HG02588 (cell line): ENCODE results near the gene NOD1.
A peak's percentile ranks its signal among the peaks of the same experiment; 100 is the strongest.

Source experiments
- ATAC-seq: cut with Tn5 transposase; IDR thresholded peaks from one replicate; pipeline ENCODE4 v1.9.1; 2021; ENCODE audit warnings: mild to moderate bottlenecking, moderate library complexity; ENCODE audit not compliant: unreplicated experiment

Gene NOD1

GRCh38 chr7:30450983-30451497, 27.5 kb downstream of the NOD1 start:
- no peak for ATAC-seq

- ATAC-seq = no peak
These were observed 28.2 kb downstream of the NOD1 start for GRCh38 chr7:30450240-30450982.

GRCh38 chr7:30448461-30449189, 30.0 kb downstream of the NOD1 start:
- no peak for ATAC-seq

- no peak for ATAC-seq
These were observed 31.1 kb downstream of the NOD1 start for GRCh38 chr7:30447466-30447865.

DNA sequence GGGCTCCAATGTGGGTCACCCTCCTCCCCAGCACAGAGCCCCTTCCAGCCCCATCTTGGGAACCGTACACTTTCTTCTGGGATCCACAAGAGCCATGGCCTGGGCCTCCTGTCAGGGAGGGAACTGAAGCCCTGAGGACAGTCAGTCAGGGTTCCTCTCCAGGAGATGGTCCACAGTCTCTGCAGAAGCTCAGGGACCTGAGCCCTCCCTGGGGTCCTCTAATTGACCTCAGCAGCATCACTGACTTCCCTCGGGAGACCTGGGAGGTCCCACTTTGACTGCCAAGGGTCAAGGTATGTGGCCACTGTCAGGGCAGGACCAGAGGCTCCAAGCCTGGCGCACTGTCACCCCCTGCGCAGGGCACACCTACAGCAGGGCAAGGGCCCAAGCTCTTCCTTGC, 32.3 kb downstream of the NOD1 start:
- no peak for ATAC-seq

- peak; percentile 96 for ATAC-seq
These were observed 32.8 kb downstream of the NOD1 start for GRCh38 chr7:30445770-30446169.

DNA sequence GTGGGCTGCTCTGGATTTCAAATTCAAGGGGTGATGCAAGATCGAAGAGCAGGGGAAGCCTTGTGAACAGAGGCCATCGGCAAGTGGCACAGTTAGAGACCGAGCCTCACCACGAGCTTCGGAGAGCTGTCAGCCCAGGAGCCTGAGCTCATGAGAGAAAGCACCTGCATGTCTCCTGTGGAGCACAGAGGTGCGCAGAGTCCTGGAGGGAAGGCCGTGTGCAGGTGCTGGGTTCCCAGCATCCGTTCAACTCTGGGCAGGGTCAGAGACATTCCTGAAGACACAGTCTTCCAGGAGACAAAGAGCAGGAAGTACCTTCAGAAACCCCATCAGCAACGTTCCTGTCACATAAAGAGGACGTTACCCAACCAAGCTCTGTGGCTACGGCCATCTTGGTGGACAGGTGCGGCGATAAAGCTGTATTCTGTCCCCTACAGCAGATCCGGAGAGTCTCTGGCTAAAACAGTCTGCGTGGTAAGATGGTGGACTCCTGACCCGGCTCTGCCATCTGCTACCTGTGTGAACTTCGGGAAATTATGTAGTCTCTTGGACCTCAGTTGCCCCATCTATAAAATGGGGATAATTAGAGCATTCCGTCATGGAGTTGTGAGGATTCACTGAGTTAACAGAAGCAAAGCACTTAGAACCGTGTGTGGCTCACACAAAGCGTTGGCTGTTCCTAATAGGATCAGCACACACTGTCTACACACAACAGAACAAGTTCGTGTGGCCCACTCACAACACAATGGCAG, 40.6 kb downstream of the NOD1 start:
- no peak for ATAC-seq

- ATAC-seq = no peak
These were observed 42.1 kb downstream of the NOD1 start for GRCh38 chr7:30436518-30436917.

DNA sequence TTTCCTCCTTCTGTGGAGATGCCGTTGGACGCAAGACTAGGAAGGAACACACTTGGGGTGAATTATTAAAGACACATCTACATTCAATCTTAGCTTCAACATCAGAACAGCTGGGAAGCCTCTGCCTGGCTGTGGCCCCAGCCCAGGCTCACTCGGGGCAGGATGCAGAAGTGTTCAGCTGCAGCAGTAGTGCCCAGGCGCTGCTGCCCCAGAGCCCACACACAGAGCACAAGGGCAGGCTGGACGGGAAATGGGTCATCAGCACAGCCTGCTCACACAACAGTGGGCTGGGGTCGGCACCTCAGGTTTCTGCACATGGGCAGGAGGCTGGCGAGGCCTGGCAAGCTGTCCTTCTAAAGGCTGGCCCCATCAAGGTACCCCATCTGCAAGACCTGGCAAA, 42.5 kb downstream of the NOD1 start:
- no peak for ATAC-seq

DNA sequence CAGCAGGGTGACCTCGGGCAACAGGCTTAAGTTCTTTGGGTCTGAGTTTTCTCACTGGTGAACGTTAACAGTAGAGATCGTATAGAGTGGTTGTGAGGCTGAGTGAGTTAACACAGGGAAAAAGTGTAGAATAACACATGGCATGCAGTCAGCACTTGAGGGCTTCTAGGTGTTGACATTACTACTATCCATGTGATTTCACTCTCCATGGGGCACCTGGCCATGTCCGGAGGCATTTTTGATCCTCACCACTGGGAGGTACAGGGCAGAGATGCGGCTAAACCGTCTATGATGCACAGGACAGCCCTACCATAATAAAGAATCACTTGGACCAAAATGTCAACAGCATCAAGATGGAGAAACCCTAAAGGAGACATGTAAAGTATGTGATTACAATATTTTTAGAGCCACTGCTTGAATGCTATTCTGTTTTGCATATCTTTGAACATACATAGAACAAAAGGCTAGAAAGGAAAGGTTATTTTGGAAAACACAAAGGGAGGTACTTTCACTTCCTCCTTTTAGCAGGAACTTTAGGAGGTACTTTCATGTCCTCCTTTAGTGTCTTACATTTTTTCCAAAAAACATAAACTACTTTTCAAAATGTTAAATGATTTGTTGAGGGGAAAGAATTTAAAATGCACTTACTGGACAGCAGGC, 44.3 kb downstream of the NOD1 start:
- no peak for ATAC-seq

DNA sequence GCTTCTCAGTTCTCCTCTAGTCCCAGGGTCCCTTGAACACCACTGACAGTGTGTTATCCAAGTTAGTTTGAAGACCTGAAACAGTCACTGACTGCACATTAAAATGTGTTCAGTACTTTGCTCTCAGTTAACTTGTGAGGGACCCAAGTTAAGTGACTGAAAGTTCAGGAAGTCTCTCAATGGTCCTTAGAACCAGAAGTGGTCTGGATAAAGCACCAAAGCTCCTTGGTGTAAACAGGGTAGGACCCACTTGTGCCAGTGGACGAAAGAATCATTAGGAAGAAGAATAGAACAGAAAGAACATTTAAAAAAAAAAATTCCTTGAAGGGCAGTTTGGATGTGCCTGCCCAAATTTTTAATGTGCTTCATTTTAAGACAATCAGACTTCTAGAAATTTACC, 45.1 kb downstream of the NOD1 start:
- no peak for ATAC-seq

GRCh38 chr7:30433082-30433481, 45.5 kb downstream of the NOD1 start:
- no peak for ATAC-seq

DNA sequence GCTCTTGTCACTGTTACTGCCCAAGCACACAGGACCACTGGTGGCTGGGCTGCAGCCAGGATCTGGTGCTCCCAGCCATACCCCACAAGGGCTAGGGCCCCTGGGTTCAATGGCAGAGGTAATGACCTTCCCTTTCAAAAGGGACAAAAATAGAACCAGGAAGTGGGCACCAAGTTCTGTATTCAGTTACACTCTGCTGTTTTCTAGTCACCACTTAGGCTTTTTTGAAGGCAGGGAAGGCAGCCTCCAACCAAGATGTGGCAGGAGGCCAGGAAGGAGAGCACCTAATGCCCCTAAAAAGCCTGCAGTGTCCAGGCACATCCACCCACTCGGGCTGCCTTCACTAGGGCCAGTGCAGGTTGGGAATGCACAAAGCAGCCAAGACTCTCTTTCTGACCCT, 47.8 kb downstream of the NOD1 start:
- ATAC-seq = no peak

- no peak for ATAC-seq
These were observed 48.3 kb downstream of the NOD1 start for GRCh38 chr7:30430276-30430675.

DNA sequence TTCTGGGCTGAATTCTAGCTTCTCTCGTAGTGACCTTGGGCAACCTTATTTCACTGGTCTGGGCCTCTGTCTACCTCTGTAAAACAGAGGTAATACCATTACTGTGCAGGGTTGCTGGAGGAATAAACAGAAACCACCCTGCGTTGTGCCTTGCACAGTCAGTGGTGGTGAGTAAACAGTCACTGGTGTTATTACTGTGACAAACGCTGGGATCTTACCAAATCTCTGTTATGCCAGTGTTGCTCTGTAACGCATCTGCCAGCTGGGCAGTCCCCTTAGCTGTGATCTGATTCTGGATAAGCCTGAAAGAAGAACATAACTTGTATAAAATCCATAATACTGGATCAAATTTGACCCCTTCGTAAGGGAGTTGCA, 49.4 kb downstream of the NOD1 start:
- no peak for ATAC-seq

DNA sequence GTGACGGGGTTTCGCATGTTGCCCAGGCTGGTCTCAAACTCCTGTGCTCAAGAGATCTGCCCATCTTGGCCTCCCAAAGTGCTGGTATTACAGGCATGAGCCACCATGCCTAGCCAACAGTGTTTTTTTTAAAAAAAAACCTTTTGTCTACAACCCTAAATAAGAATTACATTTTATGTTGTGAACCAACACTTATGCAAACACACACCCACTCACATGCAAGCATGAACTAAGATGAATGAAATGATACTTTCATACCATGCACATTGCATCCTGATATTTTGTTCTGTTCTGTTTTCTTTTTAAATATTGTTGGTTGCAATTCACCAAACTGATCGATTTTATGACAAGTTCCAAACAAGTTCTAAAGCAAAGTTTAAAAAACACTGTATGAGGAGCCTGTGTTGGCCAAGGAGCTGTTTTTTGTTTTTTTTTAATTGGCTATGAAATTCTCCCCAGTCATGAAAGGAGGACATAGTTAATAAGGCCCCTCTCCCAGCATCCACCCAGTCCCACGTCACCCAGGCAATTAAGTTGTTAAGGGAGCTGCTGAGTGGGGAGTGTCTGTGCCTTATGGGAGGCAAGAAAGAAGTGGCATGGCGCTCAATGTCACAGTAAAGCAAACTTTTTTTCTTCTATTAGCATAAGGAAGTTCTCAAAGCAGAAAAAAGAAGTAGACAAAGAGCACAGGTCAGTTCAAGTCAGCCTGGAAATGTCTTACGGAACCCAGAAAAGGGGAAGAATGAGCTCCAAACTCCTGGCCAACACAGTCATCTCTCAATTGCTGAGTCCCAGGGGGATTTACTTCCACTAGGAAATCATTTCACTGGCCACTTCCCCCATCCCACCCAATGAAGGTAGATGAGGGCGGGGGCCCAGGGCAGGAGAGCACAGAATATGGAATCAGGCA, 50.1 kb downstream of the NOD1 start:
- ATAC-seq = no peak

- no peak for ATAC-seq
These were observed 51.1 kb downstream of the NOD1 start for GRCh38 chr7:30427296-30428070.

GRCh38 chr7:30424506-30424905, 54.1 kb downstream of the NOD1 start:
- no peak for ATAC-seq

- no peak for ATAC-seq
These were observed 54.6 kb downstream of the NOD1 start for GRCh38 chr7:30423788-30424505.
